Measurements from ENCODE around the gene CASKIN1. TPM values are rescaled to one million over a fixed set of nuclear protein-coding genes. Genes with fewer than 3 reads are reported as not detected.
"Not testable (repeated sequence)": the region's sequence is repeated elsewhere in the genome, so short reads cannot be mapped to it uniquely, and the experiment has no call there.

CASKIN1 gene
- total RNA-seq, 2 donors from 2014 or later: 0.11 to 0.15 TPM

DNA sequence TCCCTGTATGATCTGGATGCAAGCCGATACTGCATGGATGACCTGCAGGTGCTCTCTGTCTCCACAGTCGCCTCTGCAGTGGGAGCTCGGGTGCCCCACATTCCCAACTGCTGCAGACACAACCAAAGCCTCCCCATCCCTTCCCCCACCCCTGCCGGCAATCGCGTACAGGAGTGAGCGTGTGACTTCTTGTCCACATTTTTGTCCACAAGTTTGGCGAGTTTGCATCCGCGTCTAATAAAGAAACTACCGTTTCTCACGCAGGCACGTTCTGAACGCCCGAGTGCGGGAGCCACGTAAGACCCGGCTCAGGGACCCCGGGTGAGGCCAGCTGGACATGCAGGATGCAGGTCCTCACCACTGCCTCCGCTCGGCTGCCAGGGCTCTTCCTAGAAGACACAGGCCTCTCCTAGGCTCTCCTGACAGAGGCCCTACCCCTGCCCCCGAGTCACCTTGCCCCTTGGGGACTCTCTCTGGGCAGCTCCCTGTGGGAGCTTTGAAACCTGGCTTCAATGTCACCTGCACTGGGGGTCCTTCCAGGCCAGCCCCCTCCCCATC is 66.4 kb downstream of the CASKIN1 start:
- ATAC-seq; intact Hi-C loops (cut with DNase I, micrococcal nuclease); DNase-seq: not testable (repeated sequence)

DNA sequence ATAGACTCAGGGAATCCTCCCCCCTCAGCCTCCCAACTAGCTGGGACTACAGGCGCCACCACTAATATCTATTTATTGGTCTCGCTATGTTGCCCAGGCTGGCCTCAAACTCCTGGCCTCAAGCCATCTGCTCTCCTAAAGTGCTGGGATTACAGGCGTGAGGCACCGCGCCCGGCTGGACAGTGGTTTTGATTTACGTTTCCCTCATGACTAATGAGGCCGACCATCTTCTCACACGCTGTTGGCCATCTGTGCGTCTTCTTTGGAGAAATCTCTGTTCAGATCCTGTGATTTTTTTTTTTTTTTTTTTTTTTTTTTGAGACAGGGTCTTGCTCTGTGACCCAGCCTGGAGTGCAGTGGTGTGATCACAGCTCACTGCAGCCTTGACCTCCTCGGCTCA is 67.2 kb downstream of the CASKIN1 start:
- intact Hi-C loops (cut with DNase I, micrococcal nuclease); DNase-seq; ATAC-seq: not testable (repeated sequence)

DNA sequence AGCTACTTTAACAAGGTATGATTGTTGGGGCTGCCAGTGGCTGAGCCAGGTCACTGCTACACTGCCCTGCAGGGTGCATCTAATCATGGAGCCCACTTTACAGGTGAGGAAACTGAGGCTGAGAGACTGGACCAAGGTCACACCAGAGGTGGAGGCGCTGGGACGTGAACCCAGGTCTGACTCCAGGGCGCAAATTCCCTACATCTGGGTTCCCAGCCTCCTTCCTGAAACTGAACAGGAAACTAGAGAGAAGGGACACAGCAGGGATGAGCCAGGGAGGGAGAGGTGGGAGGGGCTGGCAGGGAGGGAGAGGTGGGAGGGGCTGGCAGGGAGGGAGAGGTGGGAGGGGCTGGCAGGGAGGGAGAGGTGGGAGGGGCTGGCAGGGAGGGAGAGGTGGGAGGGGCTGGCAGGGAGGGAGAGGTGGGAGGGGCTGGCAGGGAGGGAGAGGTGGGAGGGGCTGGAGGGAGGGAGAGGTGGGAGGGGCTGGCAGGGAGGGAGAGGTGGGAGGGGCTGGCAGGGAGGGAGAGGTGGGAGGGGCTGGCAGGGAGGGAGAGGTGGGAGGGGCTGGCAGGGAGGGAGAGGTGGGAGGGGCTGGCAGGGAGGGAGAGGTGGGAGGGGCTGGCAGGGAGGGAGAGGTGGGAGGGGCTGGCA is 68.7 kb downstream of the CASKIN1 start:
- intact Hi-C loops (cut with DNase I, micrococcal nuclease): not testable (repeated sequence)
- ATAC-seq: peak; percentile 75
- DNase-seq: peak; percentile 62 to 71

Small RNA genes lying within 50 kb of the gene (microRNA-seq; reads per million reads assigned to microRNA genes)
- 0 reads per million in 2 donors for gene MIR3180-5
- 0 reads per million in 2 donors for gene MIR4516

Other genes starting within 250 kb of the CASKIN1 start
- gene RPL3L, start 241.9 kb downstream of the CASKIN1 start, total RNA-seq: not detected
- 100 to 1,000 TPM; 224 to 273 TPM for gene NDUFB10, start 237.1 kb downstream of the CASKIN1 start, total RNA-seq
- gene RPS2, start 231.8 kb downstream of the CASKIN1 start, total RNA-seq: 1,000 to 10,000 TPM; 1,705 to 1,742 TPM
- gene RNF151, start 229.7 kb downstream of the CASKIN1 start, total RNA-seq: not detected
- gene TBL3, start 224.6 kb downstream of the CASKIN1 start, total RNA-seq: 10 to 100 TPM; 22.0 to 23.6 TPM
- 10 to 100 TPM; 34.6 to 49.0 TPM for gene NOXO1, start 215.1 kb downstream of the CASKIN1 start, total RNA-seq
- gene GFER, start 212.4 kb downstream of the CASKIN1 start, total RNA-seq: 10 to 100 TPM; 73.7 to 82.3 TPM
- 1 to 10 TPM; 1.6 to 3.0 TPM for gene SYNGR3, start 206.6 kb downstream of the CASKIN1 start, total RNA-seq
- 10 to 100 TPM; 45.8 to 52.8 TPM for gene ZNF598, start 186.8 kb downstream of the CASKIN1 start, total RNA-seq
- gene NPW, start 176.8 kb downstream of the CASKIN1 start, total RNA-seq: 1 to 10 TPM; 1.9 to 2.5 TPM
- gene NHERF2, start 169.7 kb downstream of the CASKIN1 start, total RNA-seq: 10 to 100 TPM; 69.3 to 73.7 TPM
- 10 to 100 TPM; 27.3 to 29.5 TPM for gene NTHL1, start 148.8 kb downstream of the CASKIN1 start, total RNA-seq
- 100 to 1,000 TPM; 115 to 118 TPM for gene TSC2, start 148.6 kb downstream of the CASKIN1 start, total RNA-seq
- 10 to 100 TPM; 75.1 to 76.7 TPM for gene PKD1, start 60.7 kb downstream of the CASKIN1 start, total RNA-seq
- gene RAB26, start 48.0 kb downstream of the CASKIN1 start, total RNA-seq: 10 to 100 TPM; 24.9 to 27.2 TPM
- 10 to 100 TPM; 94.5 to 99.8 TPM for gene TRAF7, start 40.8 kb downstream of the CASKIN1 start, total RNA-seq
- gene MLST8, start 8.8 kb upstream of the CASKIN1 start, total RNA-seq: 10 to 100 TPM; 26.7 to 31.4 TPM
- 10 to 100 TPM in 1 of 2 donors, 1 to 10 TPM in 1; 6.1 to 14.4 TPM for gene BRICD5, start 14.3 kb upstream of the CASKIN1 start, total RNA-seq
- 10 to 100 TPM; 16.3 to 24.3 TPM for gene PGP, start 18.2 kb upstream of the CASKIN1 start, total RNA-seq
- 10 to 100 TPM; 23.6 to 25.1 TPM for gene E4F1, start 27.0 kb upstream of the CASKIN1 start, total RNA-seq
- gene DNASE1L2, start 39.8 kb upstream of the CASKIN1 start, total RNA-seq: under 1 TPM; 0.75 to 0.82 TPM
- gene ECI1, start 55.0 kb upstream of the CASKIN1 start, total RNA-seq: 100 to 1,000 TPM; 113 to 132 TPM
- 100 to 1,000 TPM in 1 of 2 donors, 10 to 100 TPM in 1; 99.3 to 127 TPM for gene RNPS1, start 71.5 kb upstream of the CASKIN1 start, total RNA-seq
- 1 to 10 TPM; 3.8 to 3.9 TPM for gene ABCA3, start 144.1 kb upstream of the CASKIN1 start, total RNA-seq
- gene CCNF, start 232.8 kb upstream of the CASKIN1 start, total RNA-seq: 1 to 10 TPM; 3.0 to 7.3 TPM

Data from left colon (tissue), 2 donors.